Stromal cell of bone marrow (primary cell): ENCODE results near the gene PTCRA.
"Not testable (repeated sequence)": the region's sequence is repeated elsewhere in the genome, so short reads cannot be mapped to it uniquely, and the experiment has no call there.

Experiments used
- DNase-seq: peaks from one replicate; pipeline ENCODE4 v3.0.0-alpha.2; 2012; ENCODE audit warnings: low read depth

Gene PTCRA

GRCh38 chr6:42941356-42941755 is 25.5 kb downstream of the PTCRA start:
- not testable (repeated sequence) for DNase-seq

- no peak for DNase-seq
Observed at GRCh38 chr6:42942444-42942843, 26.6 kb downstream of the PTCRA start.

- DNase-seq, result no peak
Observed at GRCh38 chr6:42947950-42948349, 32.1 kb downstream of the PTCRA start.

- DNase-seq, result no peak
Observed at GRCh38 chr6:42952389-42952788, 36.5 kb downstream of the PTCRA start.

- DNase-seq, result not testable (repeated sequence)
Observed at GRCh38 chr6:42954405-42954804, 38.6 kb downstream of the PTCRA start.

GRCh38 chr6:42958125-42958524 is 42.3 kb downstream of the PTCRA start:
- DNase-seq, result no peak

GRCh38 chr6:42959917-42960242 is 44.0 kb downstream of the PTCRA start:
- DNase-seq, result no peak

GRCh38 chr6:42960243-42961019 is 44.6 kb downstream of the PTCRA start, which contains the start of gene GNMT:
TSS of gene GNMT (plus strand) at chr6:42960754. CDS start at chr6:42960768, 14 bp downstream.
- DNase-seq, result no peak

- DNase-seq, result no peak
Observed at GRCh38 chr6:42961020-42961470, 45.2 kb downstream of the PTCRA start.

GRCh38 chr6:42962096-42962495 is 46.2 kb downstream of the PTCRA start:
- DNase-seq, result no peak

GRCh38 chr6:42962502-42963178 is 46.8 kb downstream of the PTCRA start:
- no peak for DNase-seq

- DNase-seq, result no peak
Observed at GRCh38 chr6:42963179-42963854, 47.5 kb downstream of the PTCRA start.

- no peak for DNase-seq
Observed at GRCh38 chr6:42963855-42964605, 48.2 kb downstream of the PTCRA start.

- no peak for DNase-seq
Observed at GRCh38 chr6:42966571-42966970, 50.7 kb downstream of the PTCRA start.

GRCh38 chr6:42967228-42967627 is 51.4 kb downstream of the PTCRA start:
- DNase-seq, result no peak

- DNase-seq, result no peak
Observed at GRCh38 chr6:42968126-42968701, 52.4 kb downstream of the PTCRA start.

GRCh38 chr6:42968783-42969182 is 52.9 kb downstream of the PTCRA start:
- DNase-seq, result no peak

- no peak for DNase-seq
Observed at GRCh38 chr6:42969431-42969830, 53.6 kb downstream of the PTCRA start.

GRCh38 chr6:42969934-42970333 is 54.1 kb downstream of the PTCRA start:
- no peak for DNase-seq

- DNase-seq, result no peak
Observed at GRCh38 chr6:42970871-42971612, 55.2 kb downstream of the PTCRA start.

GRCh38 chr6:42971746-42972327 is 56.0 kb downstream of the PTCRA start:
- no peak for DNase-seq
